Activated naive CD8-positive, alpha-beta T cell treated with anti-CD3 and anti-CD28 coated beads, Interleukin-2, amount 50 U/mL, for 24 hours (primary cell): ENCODE measurements around the gene DOLK.
"Not testable (repeated sequence)": the region's sequence is repeated elsewhere in the genome, so short reads cannot be mapped to it uniquely, and the experiment has no call there.

Source experiments
- ATAC-seq: fragments of 150-1000 bp; cut with Tn5 transposase; one replicate; pipeline ENCODE4 v1.10.0; 2021
- DNase-seq: peaks from one replicate; pipeline ENCODE4 v3.0.0; 2021
- H3K27ac Mint-ChIP-seq: one replicate; pipeline ENCODE4 v1.8.0; 2021; ENCODE audit warnings: mild to moderate bottlenecking, mixed read lengths
- H3K27me3 Mint-ChIP-seq: one replicate; pipeline ENCODE4 v1.8.0; 2021; ENCODE audit warnings: mixed read lengths
- H3K36me3 Mint-ChIP-seq: one replicate; pipeline ENCODE4 v1.8.0; 2021; ENCODE audit warnings: low read depth, mixed read lengths
- H3K4me1 Mint-ChIP-seq: one replicate; pipeline ENCODE4 v1.8.0; 2021; ENCODE audit warnings: mixed read lengths
- H3K4me3 Mint-ChIP-seq: one replicate; pipeline ENCODE4 v1.8.0; 2021; ENCODE audit warnings: mild to moderate bottlenecking, moderate library complexity, mixed read lengths
- H3K9me3 Mint-ChIP-seq: one replicate; pipeline ENCODE4 v1.8.0; 2021; ENCODE audit warnings: mixed read lengths

Gene DOLK

GRCh38 chr9:128947527-128948301 is at the start of gene DOLK, which contains the start of gene NUP188:
Gene DOLK, minus strand, starts transcription at chr9:128947603. Its CDS starts 300 bp downstream, at chr9:128947303.
Gene NUP188, plus strand, starts transcription at chr9:128947699. Its CDS starts 21 bp downstream, at chr9:128947720.
- Mint-ChIP-seq H3K4me3 (peak within 1 kb of the TSS; percentile 83), H3K27ac (peak within 1 kb of the TSS; percentile 98), H3K9me3 (no peaks in the 10 kb centered on the region), H3K4me1 (peaks cover 43% of the 10 kb centered on the region), H3K36me3 (peaks cover 21% of the 10 kb centered on the region), H3K27me3 (no peaks in the 10 kb centered on the region)
- DNase-seq (peak; percentile 100), ATAC-seq (peak; percentile 82)

GRCh38 chr9:128995791-128996190 is 48.4 kb upstream of the DOLK start:
- Mint-ChIP-seq H3K4me1 (no peaks in the 10 kb centered on the region), H3K4me3 (no peak overlapping the region), H3K27me3 (no peaks in the 10 kb centered on the region), H3K9me3 (no peaks in the 10 kb centered on the region), H3K27ac (no peak overlapping the region), H3K36me3 (peaks cover 68% of the 10 kb centered on the region)
- ATAC-seq (no peak), DNase-seq (no peak)

GRCh38 chr9:128992995-128993394 is 45.6 kb upstream of the DOLK start:
- Mint-ChIP-seq H3K27ac (no peak overlapping the region), H3K4me3 (no peak overlapping the region), H3K27me3 (no peaks in the 10 kb centered on the region), H3K36me3 (peaks cover 64% of the 10 kb centered on the region), H3K9me3 (no peaks in the 10 kb centered on the region), H3K4me1 (no peaks in the 10 kb centered on the region)
- DNase-seq (no peak), ATAC-seq (no peak)

GRCh38 chr9:128987805-128988204 is 40.4 kb upstream of the DOLK start:
- Mint-ChIP-seq H3K4me1 (no peaks in the 10 kb centered on the region), H3K4me3 (no peak overlapping the region), H3K27me3 (no peaks in the 10 kb centered on the region), H3K27ac (no peak overlapping the region), H3K9me3 (no peaks in the 10 kb centered on the region), H3K36me3 (peaks cover 58% of the 10 kb centered on the region)
- DNase-seq (no peak), ATAC-seq (no peak)

- Mint-ChIP-seq H3K27ac (no peak overlapping the region), H3K36me3 (peaks cover 60% of the 10 kb centered on the region), H3K9me3 (no peaks in the 10 kb centered on the region), H3K4me1 (no peaks in the 10 kb centered on the region), H3K27me3 (no peaks in the 10 kb centered on the region), H3K4me3 (no peak overlapping the region)
- ATAC-seq (no peak), DNase-seq (no peak)
Measured at GRCh38 chr9:128986671-128987070, 39.3 kb upstream of the DOLK start.

- Mint-ChIP-seq H3K9me3 (no peaks in the 10 kb centered on the region), H3K27me3 (no peaks in the 10 kb centered on the region), H3K27ac (no peak overlapping the region), H3K36me3 (peaks cover 74% of the 10 kb centered on the region), H3K4me3 (no peak overlapping the region), H3K4me1 (no peaks in the 10 kb centered on the region)
- ATAC-seq, result no peak
- DNase-seq, result no peak
Measured at GRCh38 chr9:128983536-128983935, 36.1 kb upstream of the DOLK start.

GRCh38 chr9:128979111-128979510 is 31.7 kb upstream of the DOLK start:
- ATAC-seq (no peak), DNase-seq (no peak)
- no peaks in the 10 kb centered on the region for H3K27me3 Mint-ChIP-seq
- H3K36me3 Mint-ChIP-seq, result peaks cover 69% of the 10 kb centered on the region
- H3K4me1 Mint-ChIP-seq, result no peaks in the 10 kb centered on the region
- H3K27ac Mint-ChIP-seq, result no peak overlapping the region
- H3K9me3 Mint-ChIP-seq, result no peaks in the 10 kb centered on the region
- no peak overlapping the region for H3K4me3 Mint-ChIP-seq

GRCh38 chr9:128972956-128973355 is 25.6 kb upstream of the DOLK start:
- no peaks in the 10 kb centered on the region for H3K27me3 Mint-ChIP-seq
- no peak for DNase-seq
- no peak for ATAC-seq
- no peak overlapping the region for H3K4me3 Mint-ChIP-seq
- H3K4me1 Mint-ChIP-seq, result no peaks in the 10 kb centered on the region
- peaks cover 64% of the 10 kb centered on the region for H3K36me3 Mint-ChIP-seq
- no peak overlapping the region for H3K27ac Mint-ChIP-seq
- H3K9me3 Mint-ChIP-seq, result no peaks in the 10 kb centered on the region

- no peak for ATAC-seq
- Mint-ChIP-seq H3K27me3 (no peaks in the 10 kb centered on the region), H3K4me3 (no peak overlapping the region), H3K9me3 (no peaks in the 10 kb centered on the region), H3K4me1 (no peaks in the 10 kb centered on the region), H3K27ac (no peak overlapping the region), H3K36me3 (peaks cover 48% of the 10 kb centered on the region)
- DNase-seq, result no peak
Measured at GRCh38 chr9:128969491-128969890, 22.1 kb upstream of the DOLK start.

GRCh38 chr9:128961403-128961802 is 14.0 kb upstream of the DOLK start:
- not testable (repeated sequence) for H3K27me3 Mint-ChIP-seq, H3K27ac Mint-ChIP-seq, ATAC-seq, H3K9me3 Mint-ChIP-seq, H3K4me3 Mint-ChIP-seq, H3K4me1 Mint-ChIP-seq, DNase-seq
- H3K36me3 Mint-ChIP-seq, result peaks cover 29% of the 10 kb centered on the region

GRCh38 chr9:128947277-128947526 is 201 bp downstream of the DOLK start:
- Mint-ChIP-seq H3K9me3 (no peaks in the 10 kb centered on the region), H3K4me3 (peak overlapping the region; percentile 83), H3K36me3 (peaks cover 19% of the 10 kb centered on the region), H3K27me3 (no peaks in the 10 kb centered on the region), H3K4me1 (peaks cover 42% of the 10 kb centered on the region), H3K27ac (peak overlapping the region; percentile 98)
- ATAC-seq (peak; percentile 16), DNase-seq (no peak)

GRCh38 chr9:128946571-128947276 is 679 bp downstream of the DOLK start:
- no peak for DNase-seq
- H3K36me3 Mint-ChIP-seq, result peaks cover 19% of the 10 kb centered on the region

GRCh38 chr9:128945798-128946501 is 1.5 kb downstream of the DOLK start:
- no peak for DNase-seq
- no peak for ATAC-seq
- Mint-ChIP-seq H3K4me1 (peaks cover 39% of the 10 kb centered on the region), H3K9me3 (no peaks in the 10 kb centered on the region), H3K27me3 (no peaks in the 10 kb centered on the region), H3K4me3 (peak overlapping the region; percentile 83), H3K27ac (peak overlapping the region; percentile 98), H3K36me3 (peaks cover 16% of the 10 kb centered on the region)

More at GRCh38 chr9:128946571-128947276, 679 bp downstream of the DOLK start:
- H3K4me3 Mint-ChIP-seq, result peak overlapping the region; percentile 83
- H3K27ac Mint-ChIP-seq, result peak overlapping the region; percentile 98
- H3K4me1 Mint-ChIP-seq, result peaks cover 42% of the 10 kb centered on the region
- no peaks in the 10 kb centered on the region for H3K9me3 Mint-ChIP-seq
- ATAC-seq, result no peak
- H3K27me3 Mint-ChIP-seq, result no peaks in the 10 kb centered on the region

- H3K9me3 Mint-ChIP-seq, H3K27ac Mint-ChIP-seq, DNase-seq, H3K27me3 Mint-ChIP-seq, H3K4me3 Mint-ChIP-seq, ATAC-seq: not testable (repeated sequence)
- peaks cover 12% of the 10 kb centered on the region for H3K36me3 Mint-ChIP-seq
- peaks cover 33% of the 10 kb centered on the region for H3K4me1 Mint-ChIP-seq
Measured at GRCh38 chr9:128944966-128945365, 2.4 kb downstream of the DOLK start.
